ENCODE measurements around the gene FYB2.

Gene FYB2

DNA sequence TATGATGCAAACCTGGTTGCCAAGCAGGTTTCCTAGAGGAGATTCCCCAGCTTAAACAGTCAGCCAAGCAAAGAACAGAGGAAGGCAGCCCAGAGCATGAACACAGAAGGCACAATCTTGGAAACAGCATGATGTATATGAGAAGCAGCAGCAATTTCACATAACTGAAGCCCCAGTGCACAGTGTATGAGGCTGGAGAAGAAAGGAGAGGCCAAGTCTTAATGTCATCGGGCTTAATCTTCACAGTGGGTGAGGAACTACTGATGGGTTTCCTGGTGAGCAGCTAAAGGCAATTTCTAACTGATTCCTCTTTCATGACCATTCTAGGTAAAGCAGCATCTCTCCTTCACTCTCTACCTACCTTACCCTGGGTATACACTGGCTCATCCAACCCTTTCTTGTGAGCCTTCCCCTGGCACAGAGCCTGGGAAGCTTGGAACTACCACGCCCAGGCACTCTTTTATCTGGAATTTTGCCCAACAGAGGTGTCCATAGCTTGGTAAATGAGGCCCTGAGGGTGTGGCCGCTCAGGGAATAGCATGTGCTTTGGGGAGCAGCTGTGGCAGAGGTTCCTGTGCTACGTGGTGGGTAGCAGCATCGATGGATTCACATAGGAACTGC lies 22.0 kb downstream of the FYB2 start:
- TF ChIP-seq, protein P1, sequence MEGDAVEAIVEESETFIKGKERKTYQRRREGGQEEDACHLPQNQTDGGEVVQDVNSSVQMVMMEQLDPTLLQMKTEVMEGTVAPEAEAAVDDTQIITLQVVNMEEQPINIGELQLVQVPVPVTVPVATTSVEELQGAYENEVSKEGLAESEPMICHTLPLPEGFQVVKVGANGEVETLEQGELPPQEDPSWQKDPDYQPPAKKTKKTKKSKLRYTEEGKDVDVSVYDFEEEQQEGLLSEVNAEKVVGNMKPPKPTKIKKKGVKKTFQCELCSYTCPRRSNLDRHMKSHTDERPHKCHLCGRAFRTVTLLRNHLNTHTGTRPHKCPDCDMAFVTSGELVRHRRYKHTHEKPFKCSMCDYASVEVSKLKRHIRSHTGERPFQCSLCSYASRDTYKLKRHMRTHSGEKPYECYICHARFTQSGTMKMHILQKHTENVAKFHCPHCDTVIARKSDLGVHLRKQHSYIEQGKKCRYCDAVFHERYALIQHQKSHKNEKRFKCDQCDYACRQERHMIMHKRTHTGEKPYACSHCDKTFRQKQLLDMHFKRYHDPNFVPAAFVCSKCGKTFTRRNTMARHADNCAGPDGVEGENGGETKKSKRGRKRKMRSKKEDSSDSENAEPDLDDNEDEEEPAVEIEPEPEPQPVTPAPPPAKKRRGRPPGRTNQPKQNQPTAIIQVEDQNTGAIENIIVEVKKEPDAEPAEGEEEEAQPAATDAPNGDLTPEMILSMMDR (conservative IDR thresholded peaks at IDR 0.05; ENCODE audit: low read depth, low read length), result no peak
- DNase-seq (ENCODE audit: low read depth), result no peak
- no peak overlapping the region for H3K4me3 ChIP-seq (ENCODE audit: low read length)

DNA sequence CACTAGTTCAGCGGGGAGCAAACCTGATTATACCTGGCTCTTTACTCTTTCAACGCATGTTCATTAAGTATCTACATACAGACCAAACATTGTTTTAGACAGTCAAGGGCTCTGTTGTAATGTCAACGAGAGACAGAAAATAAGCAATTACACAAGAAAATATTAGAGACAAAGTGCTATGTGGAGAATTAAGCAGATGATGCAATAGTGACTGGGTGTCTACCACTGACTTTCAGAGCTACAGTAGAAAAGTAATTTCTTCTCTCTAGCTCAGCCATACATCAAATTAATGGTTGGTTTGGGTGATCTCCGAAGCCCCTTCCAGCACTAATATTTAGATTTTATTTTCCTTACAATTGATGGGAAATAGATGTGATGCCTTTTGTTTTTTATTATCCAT lies 23.3 kb downstream of the FYB2 start:
- no peak overlapping the region for H3K4me3 ChIP-seq (ENCODE audit: low read length)
- DNase-seq (ENCODE audit: low read depth), result no peak
- TF ChIP-seq, protein P1 (conservative IDR thresholded peaks at IDR 0.05; ENCODE audit: low read depth, low read length), result no peak

DNA sequence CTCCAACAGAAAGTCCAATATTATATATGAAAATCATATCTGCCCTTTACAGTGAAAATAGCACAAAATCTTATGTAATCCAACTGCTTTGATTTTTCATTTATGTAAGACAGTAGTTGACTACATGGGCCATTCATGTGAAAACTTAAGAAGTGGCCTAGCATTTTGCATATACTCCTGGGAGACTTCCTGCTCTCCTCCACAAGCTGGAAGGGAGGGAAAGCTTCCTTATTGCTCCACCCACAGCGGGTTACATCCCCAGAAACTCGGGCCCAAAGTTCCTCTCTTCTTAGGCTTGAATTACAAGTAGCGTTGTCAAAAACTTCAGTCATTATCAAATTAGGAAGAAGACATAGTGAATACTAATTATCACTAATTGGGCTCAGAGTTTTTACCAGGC lies 29.2 kb downstream of the FYB2 start:
- no peak overlapping the region for H3K4me3 ChIP-seq (ENCODE audit: low read length)
- TF ChIP-seq, protein P1 (conservative IDR thresholded peaks at IDR 0.05; ENCODE audit: low read depth, low read length), result no peak

DNA sequence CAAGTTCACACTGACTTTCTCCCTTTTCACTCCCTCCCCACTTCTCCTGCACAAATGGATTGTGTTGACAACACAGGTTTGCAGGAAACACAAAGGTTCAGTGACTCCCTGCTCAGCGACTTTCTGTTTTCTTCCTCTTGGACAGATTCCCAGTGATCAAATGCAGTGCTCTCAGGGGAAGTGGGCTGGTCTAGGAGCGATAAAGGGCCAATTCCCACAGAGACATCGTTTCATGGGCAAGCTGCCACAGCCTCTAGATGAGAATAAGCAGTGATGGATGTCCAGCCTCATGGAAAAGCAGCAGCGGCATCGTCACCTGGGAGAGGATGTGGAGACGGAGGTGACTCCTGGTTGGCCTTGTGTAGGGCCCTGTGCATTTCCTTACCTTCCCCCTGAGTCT lies 30.6 kb downstream of the FYB2 start:
- TF ChIP-seq, protein P1 (conservative IDR thresholded peaks at IDR 0.05; ENCODE audit: low read depth, low read length), result no peak
- DNase-seq (ENCODE audit: low read depth), result no peak
- no peak overlapping the region for H3K4me3 ChIP-seq (ENCODE audit: low read length)

More for the DNA sequence above, 29.2 kb downstream of the FYB2 start:
- DNase-seq (ENCODE audit: low read depth), result no peak

DNA sequence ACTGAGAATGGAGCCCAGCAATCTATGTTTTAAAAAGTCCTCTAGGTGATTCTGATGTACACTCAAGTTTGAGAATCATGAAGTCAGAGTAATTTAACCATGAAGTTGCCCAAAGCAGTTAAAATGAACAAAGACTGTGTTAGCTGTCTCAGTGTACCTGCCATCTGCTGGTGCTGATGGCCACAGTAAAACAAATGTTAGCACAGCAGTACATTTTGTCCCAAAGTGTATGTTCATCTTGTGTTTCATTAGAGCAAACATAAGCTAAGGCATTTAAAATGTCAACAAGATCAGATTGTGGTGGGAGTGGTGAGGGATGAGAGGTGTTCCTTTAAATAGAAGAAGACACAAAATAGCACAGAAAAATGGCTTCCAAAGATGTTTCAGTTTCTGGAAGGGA lies 31.1 kb downstream of the FYB2 start:
- no peak overlapping the region for H3K4me3 ChIP-seq (ENCODE audit: low read length)
- TF ChIP-seq, protein P1 (conservative IDR thresholded peaks at IDR 0.05; ENCODE audit: low read depth, low read length), result no peak
- no peak for DNase-seq (ENCODE audit: low read depth)

DNA sequence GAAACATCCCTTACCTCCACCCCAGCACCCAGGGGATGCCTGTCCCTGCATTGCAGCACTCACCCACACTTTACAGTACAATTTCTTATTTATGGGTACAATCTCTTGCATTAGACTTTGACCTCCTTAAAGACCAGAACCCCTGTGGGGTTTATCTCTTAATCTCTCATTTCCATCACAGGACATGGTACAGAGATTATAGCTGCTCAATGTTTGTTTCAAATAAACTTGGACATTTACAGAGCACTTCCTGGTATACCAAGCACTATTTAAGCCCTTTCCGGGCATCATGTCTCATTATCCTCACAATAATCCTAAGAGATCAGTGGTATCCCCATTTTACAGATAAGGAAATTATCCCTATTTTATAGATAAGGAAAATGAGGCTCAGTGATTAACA lies 31.9 kb downstream of the FYB2 start:
- DNase-seq (ENCODE audit: low read depth), result no peak
- no peak overlapping the region for H3K4me3 ChIP-seq (ENCODE audit: low read length)
- TF ChIP-seq, protein P1 (conservative IDR thresholded peaks at IDR 0.05; ENCODE audit: low read depth, low read length), result no peak

DNA sequence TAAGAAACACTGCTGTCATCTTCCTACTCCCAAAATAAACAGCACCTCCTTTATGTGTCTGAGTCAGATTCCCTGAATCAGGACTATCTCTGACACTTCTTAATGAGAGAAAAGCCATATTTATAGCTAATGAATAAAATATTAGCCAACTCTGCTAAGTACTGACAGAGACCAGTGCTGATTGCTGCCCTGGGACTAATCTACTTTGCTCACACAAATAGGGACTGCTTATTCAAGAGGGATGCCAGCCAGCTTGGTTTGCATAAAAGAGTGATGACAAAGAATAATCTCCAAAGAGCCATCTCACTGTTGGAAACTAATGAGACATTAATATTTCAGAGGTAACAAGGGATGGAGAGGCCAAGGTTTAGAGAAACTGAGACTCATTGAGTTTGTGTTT lies 36.4 kb downstream of the FYB2 start:
- TF ChIP-seq, protein P1 (conservative IDR thresholded peaks at IDR 0.05; ENCODE audit: low read depth, low read length), result no peak
- no peak for DNase-seq (ENCODE audit: low read depth)
- H3K4me3 ChIP-seq (ENCODE audit: low read length), result no peak overlapping the region
